Head of caudate nucleus (tissue), 42 donors: Measurements from ENCODE around the gene PPM1H.
A peak's percentile ranks its signal among the peaks of the same experiment; 100 is the strongest.
"Not testable (repeated sequence)": the region's sequence is repeated elsewhere in the genome, so short reads cannot be mapped to it uniquely, and the experiment has no call there.

ENCODE experiments used
- DNase-seq, 42 donors: peaks; one replicate each; pipeline versions ENCODE4 v3.0.0 to v3.0.0-alpha.2; 2020 to 2021; ENCODE audit warnings: mixed read lengths in 7 of 42
- intact Hi-C: fragments of 100-400 bp; cut with DNase I; formaldehyde crosslinking; loops from one replicate; pipeline ENCODE4 v1.15.0; 2022

Gene PPM1H

DNA sequence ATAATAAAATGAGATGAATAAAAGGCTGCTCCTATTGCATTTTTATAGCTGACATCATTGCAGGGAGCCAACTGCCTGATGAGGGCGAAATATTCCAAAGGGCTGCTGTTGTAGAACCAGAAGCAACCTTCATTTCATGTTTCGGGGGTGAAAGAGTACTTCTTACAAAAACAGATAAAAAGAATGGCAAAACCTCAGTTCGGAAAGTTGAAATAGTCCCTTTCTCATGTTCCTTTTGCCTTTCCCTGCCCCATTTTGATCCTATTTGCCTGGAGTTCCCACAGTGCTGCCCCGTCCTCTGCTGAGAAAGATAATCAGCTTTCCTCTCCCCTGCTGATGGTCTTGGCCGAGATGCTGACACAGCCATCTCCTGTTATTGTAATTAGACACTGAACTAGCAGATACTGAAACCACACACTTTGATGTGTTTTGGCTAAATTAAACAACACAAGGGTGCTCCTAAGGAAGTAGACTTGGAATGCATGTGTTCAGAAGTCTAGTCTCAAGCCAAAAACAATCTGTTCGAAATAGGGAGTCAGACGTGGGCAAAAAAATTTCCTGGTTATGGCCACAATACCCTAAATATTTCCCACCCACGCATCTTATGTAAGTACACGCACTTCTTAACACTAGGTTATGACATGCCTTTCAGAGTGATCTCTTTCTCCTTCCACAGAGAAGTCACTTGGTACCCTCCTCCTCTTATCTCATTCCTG is 117.2 kb downstream of the PPM1H start:
- DNase-seq: peak in 26 of 42 donors; percentile 16 to 68 (median 42)
- intact Hi-C loops: loop anchor here (5.0 kb wide), 1 partner anchor 115 kb away; no protein-coding TSS in a partner anchor

DNA sequence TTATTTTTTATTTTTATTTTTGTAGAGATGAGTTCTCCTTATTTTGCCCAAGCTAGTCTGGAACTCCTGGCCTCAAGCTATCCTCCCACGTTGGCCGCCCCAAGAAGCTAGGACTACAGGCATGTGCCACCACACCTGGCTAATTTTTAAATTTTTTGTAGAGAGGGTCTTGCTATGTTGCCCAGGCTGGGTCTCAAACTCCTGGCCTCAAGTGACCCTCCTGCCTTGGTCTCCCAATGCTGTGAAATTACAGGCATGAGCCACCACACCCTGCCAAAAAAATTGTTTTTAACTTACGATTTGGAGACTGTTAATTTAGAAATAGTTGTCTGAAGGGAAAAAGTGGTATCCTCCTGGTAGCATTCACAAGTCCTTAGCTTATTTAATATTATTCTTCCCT is 120.7 kb downstream of the PPM1H start:
- intact Hi-C loops: no loop called here
- DNase-seq: no peak

DNA sequence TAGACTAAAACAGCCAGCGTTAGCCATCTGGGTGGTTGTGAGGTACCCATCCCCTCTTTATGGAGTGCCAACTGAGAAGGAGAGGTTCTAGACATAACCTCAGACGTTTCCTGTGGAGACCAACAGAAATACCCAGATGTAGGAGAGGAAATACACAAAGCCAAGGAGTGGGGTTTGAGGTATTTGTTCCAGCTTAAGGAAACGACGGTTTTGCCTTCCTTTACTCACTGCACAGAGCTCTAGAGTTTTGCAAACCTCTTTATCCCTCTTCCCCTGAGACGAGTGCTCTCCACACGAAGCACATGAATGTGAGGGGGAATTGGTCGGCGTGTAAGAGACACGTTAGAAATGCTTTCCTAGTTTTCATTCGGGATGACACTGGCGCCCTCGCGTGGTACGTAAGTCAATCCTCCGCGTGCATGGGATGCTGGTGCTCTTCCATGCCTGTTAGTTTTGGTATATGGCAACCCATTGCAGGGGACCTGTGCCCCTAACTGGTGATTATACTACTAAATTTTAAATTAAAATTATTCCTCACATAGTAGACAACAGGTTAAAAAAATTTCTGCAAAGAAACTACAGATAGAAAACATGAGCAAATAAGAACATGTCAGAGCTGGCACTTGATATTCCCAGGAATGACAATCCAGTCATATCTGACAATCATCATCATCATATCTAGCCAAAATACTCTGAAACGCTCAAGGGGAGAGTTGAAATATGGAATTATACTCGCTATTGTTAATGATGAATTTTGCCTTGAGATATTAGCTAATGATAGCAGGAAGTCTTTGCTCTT is 121.7 kb downstream of the PPM1H start:
- intact Hi-C loops: no loop called here
- peak; percentile 47 to 91 (median 78) for DNase-seq

DNA sequence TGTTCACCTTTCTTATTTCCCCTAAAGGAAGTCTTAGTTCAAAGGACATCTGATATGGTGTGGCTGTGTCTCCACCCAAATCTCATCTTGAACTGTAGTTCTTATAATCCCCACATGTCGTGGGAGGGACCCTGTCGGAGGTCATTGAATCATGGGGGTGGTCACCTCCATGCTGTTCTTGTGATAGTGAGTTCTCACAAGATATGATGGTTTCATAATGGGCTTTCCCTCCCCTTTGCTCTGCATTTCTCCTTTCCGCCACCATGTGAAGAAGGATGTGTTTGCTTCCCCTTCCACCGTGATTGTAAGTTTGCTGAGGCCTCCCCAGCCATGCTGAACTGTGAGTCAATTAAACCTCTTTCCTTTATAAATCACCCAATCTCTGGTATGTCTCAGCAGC is 123.5 kb downstream of the PPM1H start:
- intact Hi-C loops: not testable (repeated sequence)

DNA sequence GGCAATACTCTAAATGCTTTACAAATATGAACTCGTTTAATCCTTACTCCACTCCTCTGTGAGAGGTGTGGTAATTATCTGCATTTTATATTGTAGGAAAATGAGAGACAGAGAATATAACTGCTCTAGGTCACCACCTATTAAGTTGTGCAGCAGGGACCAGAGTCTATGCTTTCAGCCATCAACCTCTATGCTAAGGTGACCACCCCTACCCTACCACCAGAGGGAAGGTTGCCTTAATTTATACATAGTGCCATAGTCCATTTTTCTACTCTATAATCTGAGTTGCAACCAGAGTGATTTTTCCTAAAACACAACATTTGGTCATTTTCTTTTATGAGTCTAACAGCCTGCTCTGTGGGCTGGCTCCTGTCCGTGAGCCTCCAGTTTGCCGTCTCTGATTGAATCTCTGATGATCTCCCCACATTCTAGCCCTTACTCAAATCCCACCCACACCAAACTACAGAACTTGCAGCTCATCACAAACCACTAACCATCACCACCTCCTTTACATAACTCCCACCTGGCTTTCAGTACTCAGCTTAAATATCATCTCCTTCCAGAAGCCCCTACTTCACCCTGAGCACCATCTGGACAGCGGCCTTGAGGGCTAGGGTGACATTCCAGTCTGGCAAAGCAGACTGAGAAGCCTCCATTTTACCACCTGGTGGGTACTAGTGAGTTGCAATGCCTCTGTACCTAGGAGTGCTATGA is 126.6 kb downstream of the PPM1H start:
- DNase-seq: no peak
- intact Hi-C loops: no loop called here

More for the DNA sequence above, 123.5 kb downstream of the PPM1H start:
- DNase-seq: not testable (repeated sequence)

DNA sequence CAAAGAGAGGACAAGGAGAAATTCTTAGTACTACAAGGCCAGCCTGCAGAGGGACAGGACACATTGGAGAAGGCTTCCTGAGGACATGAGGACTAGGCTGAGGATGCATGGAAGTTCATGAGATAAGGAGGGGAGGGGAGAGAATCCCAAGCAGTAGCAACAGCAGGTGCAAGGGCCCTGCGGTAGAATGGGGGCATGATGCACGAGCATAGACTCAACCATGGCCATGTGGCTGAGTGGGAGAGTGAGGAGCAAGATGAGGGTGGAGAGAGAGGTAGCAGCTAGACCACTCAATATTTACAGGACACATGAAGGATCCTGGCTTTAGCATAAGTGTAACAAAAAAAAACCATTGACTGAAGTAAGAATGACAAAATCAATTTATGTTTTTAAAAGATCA is 128.1 kb downstream of the PPM1H start:
- intact Hi-C loops: no loop called here
- no peak for DNase-seq

DNA sequence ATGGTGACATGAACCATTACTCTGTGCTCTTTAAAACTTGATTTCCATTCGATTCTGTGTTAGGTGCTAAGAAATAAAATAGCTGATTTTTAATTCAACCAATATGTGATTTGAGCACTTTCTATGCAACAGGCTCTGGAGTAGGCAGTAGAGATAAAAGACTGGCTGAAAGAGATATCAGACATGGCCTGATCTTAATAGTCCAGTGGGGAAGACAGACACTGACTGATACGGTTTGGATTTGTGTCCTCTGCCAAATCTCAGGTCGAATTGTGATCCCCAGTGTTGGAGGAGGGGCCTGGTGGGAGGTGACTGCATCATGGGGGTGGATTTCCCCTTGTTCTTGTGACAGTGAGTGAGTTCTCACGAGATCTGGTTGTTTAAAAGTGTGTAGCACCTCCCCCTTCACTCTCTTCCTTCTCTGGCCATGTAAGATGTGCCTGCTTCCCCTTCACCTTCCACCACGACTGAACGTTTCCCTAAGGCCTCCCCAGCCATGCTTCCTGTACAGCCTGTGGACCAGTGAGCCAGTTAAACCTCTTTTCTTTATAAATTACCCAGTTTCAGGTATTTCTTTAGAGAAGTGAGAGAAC is 128.6 kb downstream of the PPM1H start:
- no peak for DNase-seq
- intact Hi-C loops: no loop called here

DNA sequence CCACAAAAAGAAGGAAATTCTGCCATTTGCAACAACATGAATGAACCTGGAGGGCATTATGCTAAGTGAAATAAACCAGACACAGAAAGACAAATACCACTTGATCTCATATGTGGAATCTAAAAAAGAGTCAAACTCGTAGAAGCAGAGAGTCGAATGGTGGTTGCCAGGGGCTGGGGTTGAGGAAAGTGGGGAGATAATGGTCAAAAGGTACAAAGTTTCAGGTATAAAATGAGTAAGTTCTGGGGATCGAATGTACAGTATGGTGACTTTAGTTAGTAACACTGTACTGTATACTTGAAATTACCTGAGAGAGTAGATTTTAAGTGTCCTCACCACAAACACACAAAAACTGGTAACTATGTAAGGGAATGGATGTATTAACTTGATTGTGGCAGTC is 129.4 kb downstream of the PPM1H start:
- DNase-seq: no peak
- intact Hi-C loops: no loop called here

DNA sequence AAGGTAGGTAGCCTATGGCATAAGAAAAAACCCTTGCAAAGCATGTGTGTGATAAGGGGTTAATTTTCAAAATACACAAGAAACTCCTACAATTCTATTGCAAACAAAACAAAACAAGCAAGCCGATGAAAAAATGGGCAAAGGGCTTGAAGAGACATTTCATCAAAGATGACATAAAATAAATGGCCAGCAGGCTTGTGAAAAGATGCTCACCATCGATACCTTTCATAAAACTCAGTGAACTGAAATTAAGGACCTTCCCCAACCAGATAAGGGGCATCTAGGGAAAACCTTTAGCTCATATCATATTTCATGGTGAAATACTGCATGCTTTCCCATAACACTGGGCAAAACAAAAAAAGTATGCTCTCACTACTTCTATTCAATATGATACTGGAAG is 131.2 kb downstream of the PPM1H start:
- no peak for DNase-seq
- intact Hi-C loops: loop anchor here (5.0 kb wide), 1 partner anchor 264 kb away; no protein-coding TSS in a partner anchor

DNA sequence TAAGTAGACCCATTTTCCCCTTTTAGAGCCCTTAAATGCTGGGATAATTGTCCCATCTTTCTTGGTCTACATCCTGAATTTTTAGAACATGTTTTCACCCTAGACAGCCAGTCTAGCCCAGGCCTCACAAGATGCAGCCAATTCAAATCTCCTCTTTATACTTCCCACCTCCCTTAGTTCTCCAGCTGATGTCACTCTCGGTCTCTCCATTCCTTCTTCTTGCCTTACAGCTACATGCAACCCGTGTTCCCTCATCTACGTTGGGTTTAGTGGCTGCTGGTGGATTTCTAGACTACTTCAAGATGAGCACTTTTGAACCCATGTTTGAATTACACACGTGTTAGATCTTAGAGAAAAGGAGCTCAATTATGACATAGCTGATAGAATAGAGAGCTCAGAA is 132.0 kb downstream of the PPM1H start:
- DNase-seq: peak in 4 of 42 donors; percentile 27 to 56 (median 42)
- intact Hi-C loops: loop anchor here (5.0 kb wide), 1 partner anchor 264 kb away; no protein-coding TSS in a partner anchor

DNA sequence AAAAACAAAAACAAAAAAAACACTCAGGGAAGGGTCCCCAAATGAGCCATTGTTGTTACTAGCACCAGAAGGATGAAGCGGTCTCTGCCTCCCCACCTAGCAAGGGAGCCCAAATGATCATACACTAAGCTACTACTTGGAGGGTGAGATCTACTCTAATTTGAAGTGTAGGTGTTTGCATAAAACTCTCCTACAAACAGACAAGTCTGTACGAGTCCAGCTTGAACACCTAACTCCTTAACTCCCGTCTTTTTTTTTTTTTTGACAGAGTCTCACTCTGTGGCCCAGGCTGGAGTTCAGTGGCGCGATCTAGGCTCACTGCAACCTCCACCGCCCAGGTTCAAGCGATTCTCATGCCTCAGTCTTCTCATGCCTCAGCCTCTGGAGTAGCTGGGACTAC is 132.6 kb downstream of the PPM1H start:
- intact Hi-C loops: loop anchor here (5.0 kb wide), 1 partner anchor 265 kb away; no protein-coding TSS in a partner anchor

DNA sequence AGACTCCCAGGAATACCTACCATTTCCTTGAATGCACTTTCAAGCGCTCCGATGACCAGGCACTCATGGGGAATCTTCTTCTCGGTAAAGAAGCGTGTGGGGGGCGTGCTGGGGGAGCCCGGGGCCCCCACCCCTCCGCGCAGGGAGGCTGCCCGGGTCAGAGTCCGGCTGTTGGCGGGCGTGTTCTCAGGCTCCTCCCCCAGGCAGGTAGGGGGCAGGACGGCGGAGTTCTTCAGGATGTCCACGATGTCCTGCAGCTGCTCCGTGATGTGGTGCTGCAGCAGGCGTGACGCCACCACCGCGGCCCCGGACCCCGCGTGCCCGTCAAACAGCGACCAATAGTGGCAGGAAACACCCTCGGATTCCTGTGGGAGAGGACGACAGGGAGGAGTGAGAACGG is 133.2 kb downstream of the PPM1H start:
- no peak for DNase-seq
- intact Hi-C loops: loop anchor here (5.0 kb wide), 1 partner anchor 266 kb away; no protein-coding TSS in a partner anchor

More for the DNA sequence above, 132.6 kb downstream of the PPM1H start:
- no peak for DNase-seq

DNA sequence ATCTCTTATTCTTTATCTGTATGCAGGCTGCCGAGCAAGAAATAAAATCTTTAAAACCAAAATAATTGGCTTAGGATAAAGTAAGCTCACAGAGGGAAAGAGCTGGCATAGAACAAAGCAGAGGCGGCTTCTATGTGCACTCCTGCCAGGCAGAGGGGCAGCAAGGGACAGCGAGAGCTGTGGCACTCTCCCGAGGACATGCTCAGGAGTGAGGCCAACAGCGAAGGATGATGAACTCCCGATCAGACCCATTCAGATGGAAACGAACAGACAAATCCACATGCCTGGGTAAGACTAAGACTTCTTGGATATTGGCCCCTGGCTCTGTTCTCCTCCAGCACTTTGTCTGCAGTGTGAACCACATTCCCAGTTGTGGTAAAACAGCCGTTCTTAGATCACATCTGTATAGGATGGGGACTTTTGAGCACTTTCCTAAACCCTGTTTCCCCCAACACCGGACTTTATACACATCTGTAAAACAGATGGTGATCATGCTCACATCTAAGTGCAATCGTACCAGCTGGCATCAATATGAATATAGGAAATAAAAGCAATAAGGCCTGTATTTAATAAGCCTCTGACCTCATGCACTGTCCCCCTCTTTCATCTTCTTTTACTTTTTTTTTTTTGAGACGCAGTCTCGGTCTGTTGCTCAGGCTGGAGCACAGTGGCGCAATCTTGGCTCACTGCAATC is 134.1 kb downstream of the PPM1H start:
- intact Hi-C loops: loop anchor here (5.0 kb wide), 1 partner anchor 266 kb away; no protein-coding TSS in a partner anchor
- DNase-seq: no peak

DNA sequence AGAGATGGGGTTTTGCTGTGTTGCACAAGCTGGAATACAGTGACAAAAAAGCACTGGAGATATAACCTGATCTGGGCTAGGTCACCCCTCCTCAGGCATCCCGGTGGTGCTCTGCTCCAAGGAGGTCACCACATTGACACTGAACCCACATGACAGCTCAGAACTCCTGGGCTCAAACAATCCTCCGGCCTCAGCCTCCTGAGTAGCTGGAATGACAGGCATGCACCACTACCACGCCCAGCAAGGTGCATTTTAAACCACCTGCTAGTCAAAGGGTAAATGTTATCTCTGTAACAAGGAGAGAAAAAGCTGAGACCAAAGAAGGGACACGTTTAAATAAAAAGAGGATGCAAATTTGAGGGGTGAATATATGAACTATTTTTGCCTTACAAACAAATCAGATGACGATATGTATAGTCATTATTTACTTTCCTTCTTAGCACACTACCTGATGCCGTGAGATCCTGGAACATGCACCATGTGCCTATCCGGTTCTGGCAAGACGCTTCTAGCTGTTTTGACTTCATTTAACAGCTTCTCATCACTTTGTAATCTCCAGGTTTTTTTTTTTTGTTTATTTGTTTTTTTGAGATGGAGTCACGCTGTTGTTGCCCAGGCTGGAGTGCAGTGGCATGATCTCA is 135.1 kb downstream of the PPM1H start:
- no peak for DNase-seq
- intact Hi-C loops: loop anchor here (5.0 kb wide), 2 partner anchors 267 to 363 kb away; no protein-coding TSS in a partner anchor

DNA sequence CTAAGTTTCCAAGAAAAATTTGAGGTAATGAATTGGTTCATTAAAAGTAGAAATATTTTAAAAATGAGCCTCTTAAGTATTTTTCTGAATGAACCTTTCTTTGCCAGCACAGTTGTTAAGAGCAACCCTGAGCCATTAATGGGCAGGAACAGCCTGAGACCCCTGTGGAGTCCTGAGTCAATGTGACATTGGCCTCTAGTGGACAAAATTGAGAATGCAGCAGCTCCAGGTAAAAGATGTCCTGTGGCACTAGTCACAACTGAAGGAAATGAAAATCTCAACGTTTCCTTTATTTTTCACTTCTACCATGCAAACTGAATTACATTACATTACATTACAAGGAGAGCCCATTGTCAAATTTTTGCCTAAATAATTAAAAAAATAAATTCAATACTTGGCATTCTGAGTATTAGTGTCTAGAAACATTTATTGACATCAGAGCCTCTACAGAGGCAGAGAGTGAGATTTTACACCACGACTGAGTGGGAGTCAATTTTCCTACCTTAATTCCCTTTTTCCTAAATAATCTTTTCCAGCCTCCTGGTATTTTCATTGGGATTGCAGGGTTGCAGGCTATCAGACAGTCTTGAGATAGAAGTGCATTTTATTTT is 135.7 kb downstream of the PPM1H start:
- intact Hi-C loops: loop anchor here (5.0 kb wide), 1 partner anchor 362 kb away; no protein-coding TSS in a partner anchor
- DNase-seq: peak in 34 of 42 donors; percentile 26 to 90 (median 65)

DNA sequence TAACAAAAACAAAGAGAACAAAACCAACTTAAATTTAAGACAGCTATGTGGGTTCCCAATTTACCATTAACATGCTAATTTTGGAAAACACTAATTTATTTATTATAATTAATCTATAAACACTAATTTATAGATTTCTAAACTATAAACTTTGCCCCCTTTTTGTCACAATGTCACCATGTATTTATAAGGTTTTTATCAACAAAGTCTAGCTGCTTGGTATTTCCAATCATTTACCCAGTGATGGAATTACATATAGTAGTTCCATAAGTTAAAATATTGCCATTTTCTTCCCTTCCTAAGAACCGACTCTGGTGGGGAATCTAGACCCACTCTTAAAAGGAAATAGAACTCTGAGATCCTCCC is 140.7 kb downstream of the PPM1H start:
- intact Hi-C loops: loop anchor here (5.0 kb wide), 2 partner anchors 192 to 212 kb away; no protein-coding TSS in a partner anchor
- no peak for DNase-seq
